ENCODE data around the gene FOXM1. TPM values are rescaled to one million over a fixed set of nuclear protein-coding genes. Genes with fewer than 3 reads are reported as not detected.

FOXM1 gene
- total RNA-seq, 2 donors from 2014 or later = 0.24 to 0.79 TPM

- intact Hi-C loops (cut with DNase I) = no loop called here
- no peak for DNase-seq (ENCODE audit: low spot score)
Measured at GRCh38 chr12:2819810-2820209, 57.2 kb downstream of the FOXM1 start.

DNA sequence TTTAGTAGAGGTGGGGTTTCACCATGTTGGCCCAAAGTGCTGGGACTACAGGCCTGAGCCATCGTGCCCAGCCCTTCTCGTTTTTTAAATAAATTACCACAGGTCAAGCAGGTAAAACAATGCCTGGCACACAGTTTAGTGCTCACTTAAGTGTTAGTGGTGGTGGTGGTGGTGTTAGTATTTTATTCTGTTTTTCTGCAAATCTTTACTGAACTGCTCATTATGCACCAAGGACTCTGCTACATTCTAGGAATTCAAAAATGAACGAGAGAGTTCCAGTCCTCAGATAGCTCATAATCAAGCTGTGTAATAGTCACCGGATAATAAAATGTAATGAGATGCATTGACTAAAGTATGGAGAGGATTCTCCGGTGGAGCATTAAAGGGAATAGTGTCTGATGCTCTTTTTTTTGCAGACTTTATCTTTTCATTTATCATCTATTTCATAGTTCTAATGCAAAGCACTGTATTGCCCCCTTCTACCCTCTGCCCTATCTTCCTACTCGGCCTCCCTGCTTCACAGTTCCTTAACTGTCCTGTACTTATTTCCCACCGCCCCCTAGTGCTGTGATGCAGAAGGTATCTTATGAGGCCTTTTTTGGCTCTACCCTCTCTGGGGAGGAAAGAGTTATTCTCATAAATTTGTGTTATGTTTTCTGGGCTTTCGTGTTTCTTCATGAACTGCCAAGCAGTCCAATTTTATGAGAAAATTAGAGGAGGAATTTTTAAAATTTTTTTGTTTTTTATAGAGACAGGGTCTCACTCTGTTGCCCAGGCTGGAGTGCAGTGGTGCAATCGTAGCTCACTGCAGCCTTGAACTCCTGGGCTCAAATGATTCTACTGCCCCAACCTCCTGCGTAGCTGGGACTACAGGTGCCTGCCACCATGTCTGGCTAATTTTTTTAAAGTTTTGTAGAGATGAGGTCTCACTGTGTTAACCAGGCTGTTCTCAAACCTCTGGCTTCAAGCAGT is 63.5 kb downstream of the FOXM1 start:
- intact Hi-C loops (cut with DNase I) = no loop called here
- no peak for DNase-seq (ENCODE audit: low spot score)

DNA sequence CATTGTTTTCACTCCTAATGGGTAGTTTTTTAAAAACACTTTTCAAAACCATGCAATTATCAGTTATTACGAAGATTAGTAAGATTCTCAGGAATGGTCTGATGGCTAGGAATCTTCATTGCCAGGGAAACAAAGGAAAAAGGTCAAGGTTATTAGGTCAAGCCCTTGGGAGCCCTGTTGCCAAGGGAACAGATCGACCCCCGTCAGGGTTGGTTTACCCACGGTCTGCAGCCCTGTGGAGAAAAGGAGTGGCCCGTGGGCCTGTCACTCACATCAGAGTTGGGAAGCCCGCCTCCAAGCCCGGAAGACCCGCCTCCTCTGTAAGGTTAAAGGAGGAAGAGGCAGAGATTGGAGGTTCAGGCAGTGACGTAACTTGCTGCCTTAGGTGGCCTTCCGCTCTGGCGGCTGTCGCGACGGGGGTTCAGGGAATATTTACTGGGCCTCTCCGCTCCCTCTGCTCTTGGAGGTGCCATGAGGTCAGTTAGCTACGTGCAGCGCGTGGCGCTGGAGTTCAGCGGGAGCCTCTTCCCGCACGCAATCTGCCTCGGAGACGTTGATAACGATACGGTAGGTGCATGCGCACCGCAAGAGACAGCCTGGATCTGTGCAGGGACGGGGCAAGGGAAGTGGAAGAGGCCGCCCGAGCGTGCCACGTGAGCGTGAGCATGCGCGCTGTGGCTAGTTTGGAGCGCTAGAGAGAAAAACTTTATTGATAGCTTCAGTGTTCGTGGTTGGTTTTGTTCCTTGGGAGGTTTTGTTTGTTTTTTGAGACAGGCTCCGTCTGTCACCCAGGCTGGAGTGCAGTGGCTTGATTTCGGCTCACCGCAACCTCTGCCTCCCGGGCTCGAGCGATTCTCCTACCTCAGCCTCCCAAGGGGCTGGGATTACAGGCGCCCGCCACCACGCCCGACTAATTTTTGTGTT is 64.4 kb downstream of the FOXM1 start, which contains the start of gene ITFG2:
TSS of gene ITFG2 (plus strand) at position 379 of the 924 bp plus-strand sequence. CDS start at position 472, 93 bp downstream.
- intact Hi-C loops (cut with DNase I) = no loop called here
- DNase-seq (ENCODE audit: low spot score) = peak; percentile 99

DNA sequence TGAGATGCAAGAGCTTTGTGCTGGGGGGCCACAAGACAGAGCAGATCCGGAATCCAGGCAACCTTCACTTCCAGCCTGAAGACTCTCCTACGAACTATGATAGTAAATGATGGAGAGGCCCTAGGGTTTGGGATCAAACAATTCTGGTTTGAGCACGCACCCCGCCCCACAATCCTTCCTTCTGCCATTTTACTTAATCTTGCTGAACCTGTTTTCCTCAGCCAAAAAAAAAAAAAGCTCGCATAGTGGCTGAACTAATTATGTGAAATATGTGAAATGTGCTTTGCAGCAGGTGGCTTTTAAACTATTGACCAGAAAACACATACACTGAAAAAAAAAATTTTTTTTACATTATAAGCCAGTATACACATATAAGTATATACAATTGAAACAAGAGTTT is 65.2 kb downstream of the FOXM1 start:
- intact Hi-C loops (cut with DNase I) = no loop called here
- no peak for DNase-seq (ENCODE audit: low spot score)

Other genes starting within 250 kb of the FOXM1 start
- gene FKBP4, start 82.2 kb downstream of the FOXM1 start, total RNA-seq = 10 to 100 TPM; 35.7 to 43.1 TPM
- gene ITFG2, start 64.5 kb downstream of the FOXM1 start, total RNA-seq = 10 to 100 TPM; 16.7 to 28.3 TPM
- 1 to 10 TPM; 3.6 to 3.7 TPM for gene NRIP2, start 42.1 kb downstream of the FOXM1 start, total RNA-seq
- not detected for gene TEX52, start 20.1 kb downstream of the FOXM1 start, total RNA-seq
- 1 to 10 TPM; 8.4 to 8.8 TPM for gene RHNO1, start within 50 bp of the FOXM1 start, total RNA-seq
- gene TULP3, start 13.7 kb upstream of the FOXM1 start, total RNA-seq = 10 to 100 TPM; 19.5 to 23.6 TPM
- 10 to 100 TPM; 14.1 to 35.3 TPM for gene TEAD4, start 82.2 kb upstream of the FOXM1 start, total RNA-seq
- 10 to 100 TPM; 34.2 to 38.5 TPM for gene TSPAN9, start 200.2 kb upstream of the FOXM1 start, total RNA-seq

Data from posterior vena cava (tissue), 2 donors.